CD4-positive, alpha-beta T cell treated with Interleukin-21 for 1 hour (primary cell): ENCODE measurements around the gene AUTS2.

ENCODE experiments used
- DNase-seq: peaks from one replicate; pipeline ENCODE4 v3.0.0-alpha.2; 2020

Gene AUTS2

DNA sequence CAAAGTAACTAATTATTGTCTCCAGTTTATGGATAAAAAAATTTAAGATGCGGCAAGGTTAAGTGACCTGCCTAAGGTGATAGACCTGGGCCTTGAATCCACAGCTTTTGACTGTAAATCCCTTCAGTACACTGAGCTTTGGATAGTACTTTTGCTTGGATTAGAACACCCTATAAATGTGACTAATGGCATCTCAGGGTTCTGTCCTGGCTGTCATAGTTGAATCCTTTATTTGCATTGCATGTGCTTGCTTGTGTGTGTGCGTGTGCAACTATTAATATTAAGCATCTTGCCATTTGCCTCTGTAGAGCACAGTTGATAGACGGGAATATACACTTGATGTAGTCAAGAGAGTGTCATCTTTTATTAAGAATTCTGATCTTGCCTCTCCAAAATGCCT lies 228.0 kb downstream of the AUTS2 start:
- DNase-seq: no peak

DNA sequence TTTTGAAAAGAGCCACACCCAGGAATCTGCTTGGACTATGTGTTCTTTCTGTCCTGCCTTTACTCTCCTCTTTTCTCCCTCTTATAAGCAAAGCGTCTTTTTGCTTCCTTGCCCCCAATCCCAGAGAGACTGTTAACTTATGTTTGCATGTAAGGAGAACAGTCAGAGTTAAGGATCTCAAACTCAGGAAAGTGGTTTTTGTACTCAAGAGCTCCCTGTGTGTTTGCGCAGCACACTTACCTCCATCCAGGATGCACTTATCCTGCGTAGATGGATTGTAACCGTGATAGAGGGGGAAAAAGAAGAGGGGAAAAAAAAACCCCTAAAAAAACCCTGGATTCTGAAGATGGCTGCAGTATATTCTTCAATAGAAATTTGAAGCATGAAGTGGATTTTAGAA lies 228.9 kb downstream of the AUTS2 start:
- DNase-seq: no peak

DNA sequence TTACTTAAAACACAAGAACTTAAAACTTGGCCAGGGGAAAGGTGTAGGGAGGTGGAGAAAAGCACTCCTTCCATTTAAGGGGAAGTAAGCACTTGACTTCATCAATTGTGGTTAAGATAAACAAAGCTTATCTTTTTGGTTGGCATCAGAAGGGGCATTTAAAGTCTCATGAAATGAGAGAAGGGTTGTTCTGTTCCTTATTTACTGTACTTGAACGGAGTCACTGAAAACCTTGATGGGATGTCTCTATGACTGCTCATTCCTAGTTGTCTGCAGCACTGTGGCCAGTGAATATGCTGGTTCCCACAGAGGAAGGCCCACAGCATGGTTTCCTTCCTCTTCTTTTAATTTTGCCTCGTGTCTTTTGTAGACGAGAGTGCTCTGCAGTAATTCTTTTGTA lies 229.3 kb downstream of the AUTS2 start:
- DNase-seq: no peak

GRCh38 chr7:69832356-69832755 lies 234.1 kb downstream of the AUTS2 start:
- DNase-seq: no peak

GRCh38 chr7:69833964-69834363 lies 235.7 kb downstream of the AUTS2 start:
- no peak for DNase-seq

DNA sequence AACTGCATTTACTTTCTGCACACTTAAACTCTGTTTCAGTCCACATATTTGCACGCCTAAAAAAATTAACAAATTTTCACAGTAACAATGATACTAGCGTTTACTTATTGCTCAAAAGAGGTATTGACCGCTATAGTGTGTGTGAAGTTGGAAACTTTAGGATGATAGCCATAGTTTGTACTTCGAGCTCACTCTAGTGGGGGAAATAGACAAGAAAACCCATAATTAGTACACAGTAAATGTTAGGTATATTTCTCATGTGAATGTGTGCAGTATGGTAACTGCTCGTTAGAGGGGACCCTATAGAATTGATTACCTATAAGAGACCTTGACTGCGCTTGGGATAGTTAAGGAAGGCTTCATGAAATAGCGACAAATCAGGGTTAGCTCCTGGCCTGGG lies 238.4 kb downstream of the AUTS2 start:
- no peak for DNase-seq

DNA sequence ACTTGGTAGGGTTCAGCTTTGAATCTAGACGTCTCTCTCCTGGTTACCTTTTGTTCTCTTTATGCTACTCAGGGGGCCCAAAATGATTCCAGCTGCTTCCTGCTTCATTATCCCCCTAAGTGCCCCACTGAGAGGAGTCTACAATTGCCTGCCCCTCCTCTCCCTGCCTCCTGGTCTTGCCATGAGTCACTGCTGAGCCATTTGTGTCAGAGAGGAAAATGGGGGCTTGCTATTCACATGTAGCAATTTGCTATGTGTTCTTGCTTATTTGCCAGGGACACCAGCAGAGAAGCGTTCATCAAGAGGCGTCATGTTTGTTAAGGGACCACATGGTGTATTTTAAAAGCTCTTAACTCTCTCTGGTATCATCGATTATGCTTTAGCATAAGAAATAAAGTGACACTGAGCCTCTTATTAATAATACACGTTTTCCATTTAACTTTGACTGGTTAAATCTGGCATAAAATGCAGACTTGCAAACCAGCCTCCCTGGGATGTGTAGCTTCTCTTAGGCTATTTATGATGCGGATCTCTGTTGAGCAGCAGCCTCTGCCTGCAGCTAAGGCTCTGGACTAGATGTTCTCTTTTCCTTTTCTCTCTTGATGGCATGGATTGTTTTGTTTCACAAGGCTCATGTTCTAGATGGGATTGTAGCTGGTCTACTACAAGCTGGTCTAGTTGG lies 239.3 kb downstream of the AUTS2 start:
- no peak for DNase-seq

- DNase-seq: no peak
Observed at GRCh38 chr7:69839782-69840181, 241.5 kb downstream of the AUTS2 start.

GRCh38 chr7:69840248-69840647 lies 242.0 kb downstream of the AUTS2 start:
- no peak for DNase-seq

DNA sequence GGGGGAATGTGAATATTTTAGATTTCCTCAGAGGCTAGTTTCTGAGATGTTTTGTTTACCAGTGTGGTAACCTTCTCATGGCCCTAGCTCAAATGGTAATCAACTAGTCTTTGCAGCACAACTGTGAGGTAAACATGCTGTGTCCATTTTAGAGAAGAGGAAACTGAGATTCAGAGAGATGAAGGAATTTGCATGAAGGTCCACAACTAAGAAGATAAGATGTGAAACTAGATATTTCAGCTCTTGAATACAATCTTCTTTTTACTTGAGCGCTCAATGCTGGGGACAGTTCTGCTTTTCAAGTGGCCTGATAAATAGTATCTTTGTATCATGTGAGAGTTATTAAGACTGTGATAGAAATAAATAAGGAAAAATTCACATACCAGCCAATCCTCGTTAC lies 245.4 kb downstream of the AUTS2 start:
- DNase-seq: no peak

GRCh38 chr7:69844264-69844868 lies 246.1 kb downstream of the AUTS2 start:
- no peak for DNase-seq

DNA sequence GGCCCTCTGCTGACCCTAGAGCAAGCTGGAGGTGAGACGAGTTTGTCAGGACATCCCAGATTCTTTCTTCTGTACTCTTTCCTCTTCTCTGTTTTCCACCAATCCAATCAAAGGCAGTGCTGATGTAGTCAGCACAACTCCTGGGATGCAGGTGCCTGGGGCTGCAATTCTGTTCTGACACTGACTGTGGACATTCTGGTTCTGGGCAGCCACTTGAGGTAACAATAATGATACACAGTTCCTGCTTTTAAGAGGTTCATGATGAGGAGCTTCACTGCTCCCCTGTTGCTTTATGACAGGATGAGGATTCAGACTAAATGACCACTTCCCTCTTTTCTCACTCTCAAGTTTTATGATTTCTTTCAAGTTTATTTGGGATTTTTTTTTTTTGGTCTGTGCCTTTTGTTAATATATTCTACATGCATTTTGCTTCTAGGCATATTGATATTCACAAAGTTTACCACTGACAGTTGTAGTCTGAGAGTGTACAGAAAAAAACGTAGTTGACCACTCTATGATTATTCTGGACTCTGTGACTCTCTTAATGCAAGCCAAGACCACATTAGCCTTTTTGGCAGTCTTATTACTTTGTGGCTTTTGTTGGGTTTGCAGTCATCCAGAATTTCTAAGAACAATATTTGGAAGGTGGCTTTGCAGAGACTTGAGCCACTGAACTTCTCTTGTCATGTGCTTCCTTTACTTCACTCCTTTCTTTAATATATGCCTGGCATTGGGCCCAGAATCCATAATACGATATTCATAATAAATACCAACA lies 247.6 kb downstream of the AUTS2 start:
- DNase-seq: no peak

DNA sequence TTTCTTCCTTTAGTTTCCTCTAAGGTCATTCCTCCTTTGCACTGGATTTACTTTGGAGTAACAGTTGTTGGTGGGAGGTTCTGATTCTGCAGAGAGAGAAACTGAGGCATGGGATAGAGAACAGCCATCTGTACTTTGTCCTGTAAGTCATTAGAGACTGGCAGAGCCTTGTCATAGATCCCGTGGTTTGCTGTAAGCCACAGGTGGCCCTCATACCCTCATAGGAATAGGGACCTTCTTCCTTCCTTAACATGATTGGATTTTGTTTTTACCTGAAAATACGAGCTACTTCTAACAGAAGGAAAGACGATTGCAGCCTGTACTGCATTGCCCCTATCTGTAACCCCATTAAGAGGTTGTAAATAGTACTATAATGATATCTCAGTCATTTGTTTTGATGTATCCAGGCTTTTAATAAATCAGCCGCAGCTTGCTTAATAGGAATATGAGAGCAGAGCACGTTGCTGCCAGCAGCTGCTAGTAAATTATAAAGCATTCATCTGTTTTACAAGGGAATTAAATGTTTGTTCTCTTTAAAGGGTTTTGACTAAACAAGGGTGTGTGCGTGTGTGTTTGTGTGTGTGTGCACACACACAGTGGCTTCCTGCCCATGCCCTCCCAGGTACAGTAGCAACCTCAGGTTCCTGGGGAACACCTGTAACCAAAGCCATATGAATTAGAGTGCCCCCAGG lies 249.8 kb downstream of the AUTS2 start:
- DNase-seq: no peak

DNA sequence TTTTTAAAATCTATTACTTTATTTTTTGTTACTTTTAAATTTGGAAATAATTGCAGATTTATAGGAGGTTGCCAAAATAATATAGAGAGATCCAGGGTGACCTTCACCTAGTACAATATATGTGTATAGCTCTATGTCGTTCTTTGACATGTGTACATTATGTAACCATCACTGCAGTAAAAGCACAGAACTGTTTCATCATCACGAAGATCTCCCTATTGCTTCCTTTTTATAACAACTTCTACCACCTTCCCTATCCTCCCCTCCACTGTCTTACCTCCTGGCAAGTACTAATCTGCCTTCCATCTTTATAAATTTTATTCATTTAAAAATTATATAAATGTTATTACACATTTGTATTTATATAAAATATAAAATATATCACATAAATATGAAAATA lies 251.0 kb downstream of the AUTS2 start:
- no peak for DNase-seq

- no peak for DNase-seq
Observed at GRCh38 chr7:69857014-69857413, 258.7 kb downstream of the AUTS2 start.

DNA sequence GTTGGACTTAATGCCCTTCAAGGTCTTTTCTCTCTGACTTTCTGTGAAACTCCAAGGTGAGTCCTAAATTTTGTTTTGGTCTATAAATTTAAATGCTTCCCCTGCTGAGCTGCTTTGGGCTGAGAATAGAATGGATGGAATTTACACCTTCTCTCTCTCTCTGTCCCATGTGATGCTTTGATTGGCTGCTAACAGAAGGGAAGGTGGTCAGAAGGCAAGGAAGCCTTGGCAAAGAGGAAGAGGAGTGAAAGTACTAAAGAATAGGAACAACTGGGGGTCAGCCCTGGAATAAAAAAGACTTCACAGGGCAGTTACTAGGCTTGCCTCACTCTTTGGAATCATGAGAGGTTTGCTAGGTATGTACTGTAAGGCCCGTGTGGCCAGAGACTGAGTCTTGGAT lies 260.2 kb downstream of the AUTS2 start:
- no peak for DNase-seq

DNA sequence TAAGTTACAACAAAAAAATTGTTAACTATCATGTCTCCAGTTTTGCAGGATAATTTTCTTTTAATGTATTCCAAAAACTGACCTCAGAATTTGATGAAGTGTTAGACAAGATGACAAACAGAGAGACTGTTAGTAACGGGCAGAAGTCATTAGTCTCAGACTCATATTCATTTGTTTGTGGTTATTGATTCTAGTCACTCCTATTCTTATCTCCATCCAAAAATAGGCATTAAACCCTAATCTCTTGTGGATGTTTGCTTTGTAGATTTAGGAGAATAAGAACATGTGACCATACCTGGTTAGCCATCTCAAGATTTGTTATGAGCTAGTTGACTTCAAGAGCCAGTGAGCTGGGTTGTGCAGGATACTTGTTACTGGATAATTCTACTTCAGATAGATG lies 261.1 kb downstream of the AUTS2 start:
- no peak for DNase-seq

- no peak for DNase-seq
Observed at GRCh38 chr7:69860486-69860885, 262.2 kb downstream of the AUTS2 start.

DNA sequence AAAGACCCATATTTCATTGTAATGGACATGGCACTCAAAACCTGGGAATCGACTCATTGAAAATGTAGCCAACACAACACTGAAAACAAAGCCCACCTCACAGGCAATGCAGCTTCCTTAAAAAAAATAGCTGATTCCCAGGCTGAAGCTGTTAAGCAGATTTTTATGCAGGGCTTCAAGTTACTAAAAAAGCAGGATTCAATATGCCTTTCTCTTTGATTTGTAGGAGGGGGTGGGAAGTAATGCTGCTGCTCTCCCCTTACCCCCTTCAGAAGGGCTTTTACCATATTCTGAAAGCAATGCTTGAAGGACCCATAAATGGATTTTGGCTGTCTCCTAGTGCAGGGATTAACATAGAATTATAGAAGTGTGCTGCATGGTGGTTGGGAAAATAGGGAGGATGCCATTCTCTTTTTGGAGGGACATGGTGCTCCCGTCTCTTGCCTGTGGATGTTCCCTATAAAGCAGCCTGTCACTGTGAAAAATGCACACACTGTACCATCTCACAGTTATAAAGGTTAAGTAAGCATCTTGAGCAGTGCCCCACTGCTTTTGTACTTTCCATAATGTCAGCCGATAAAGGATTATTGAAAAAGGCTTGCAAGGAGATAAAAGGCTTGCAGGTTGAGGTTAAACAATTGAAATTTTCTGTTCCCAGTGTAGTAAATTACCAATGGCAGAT lies 262.8 kb downstream of the AUTS2 start:
- no peak for DNase-seq

DNA sequence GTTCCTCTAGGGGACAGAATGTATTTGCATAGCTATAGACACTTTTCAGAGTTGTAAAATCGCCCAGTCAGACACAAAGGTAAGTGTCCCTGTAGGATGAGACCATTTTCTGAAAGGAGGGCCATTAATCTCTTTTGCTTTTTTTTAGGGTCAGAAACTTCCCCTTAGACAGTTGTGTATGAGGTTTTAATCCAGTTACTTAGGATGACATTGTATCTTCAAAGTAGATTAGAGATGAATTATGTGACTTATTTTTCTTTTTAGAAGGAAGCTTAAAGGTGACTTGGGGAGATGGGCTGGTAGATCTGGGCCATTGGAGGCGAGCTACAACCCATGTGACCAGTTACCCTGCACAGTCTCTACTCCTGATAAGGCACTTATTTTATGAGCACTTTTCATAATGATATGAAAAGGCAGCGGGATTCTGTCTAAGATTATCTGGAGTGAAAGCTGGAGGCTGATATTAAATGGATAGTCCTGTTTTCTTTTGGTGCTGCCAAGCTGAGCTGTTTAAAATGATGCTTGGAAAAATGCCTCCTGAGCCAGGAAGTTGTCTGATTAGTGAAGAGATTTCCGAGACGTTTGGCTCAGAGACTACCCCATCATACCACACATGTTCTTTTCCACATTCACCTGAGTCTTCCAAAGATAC lies 264.3 kb downstream of the AUTS2 start:
- DNase-seq: no peak

DNA sequence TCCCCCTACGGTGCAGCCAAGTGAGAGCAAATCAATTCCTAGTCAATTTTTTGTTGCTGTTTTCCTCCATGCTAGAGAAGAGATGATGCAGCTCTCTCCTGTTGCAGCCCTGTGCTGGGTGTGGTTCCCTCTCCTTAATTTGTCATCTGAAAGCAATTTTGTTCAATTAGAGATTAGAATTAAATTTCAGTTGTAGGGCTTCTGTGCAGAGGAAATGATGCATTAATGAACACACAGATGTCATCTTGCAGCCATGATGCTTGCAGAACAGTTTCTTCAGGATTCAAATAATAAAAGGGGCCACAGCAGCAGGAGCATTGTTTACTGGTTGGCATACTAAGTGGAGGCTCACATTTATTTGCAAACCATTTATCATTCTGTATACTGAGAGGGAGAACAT lies 266.0 kb downstream of the AUTS2 start:
- DNase-seq: no peak

GRCh38 chr7:69864822-69865221 lies 266.5 kb downstream of the AUTS2 start:
- DNase-seq: no peak

GRCh38 chr7:69868921-69869320 lies 270.6 kb downstream of the AUTS2 start:
- no peak for DNase-seq
